K562 (cell line): Measurements from ENCODE around the gene IL17REL. TPM values are rescaled to one million over a fixed set of nuclear protein-coding genes. Genes with fewer than 3 reads are reported as not detected.

Experiments used
- ATAC-seq: fragments of 200-7000 bp; cut with Tn5 transposase; 3 replicates; pipeline ENCODE4 v1.9.1; 2020; ENCODE audit warnings: moderate library complexity
- BruUV-seq: library from RNA; stranded (reverse); fragments of 400-500 nt; replicated peaks from 2 replicates; lab custom pipeline; 2021; lab: Mats Ljungman, UMichigan
- CTCF ChIA-PET: fragments of 300-600 bp; formaldehyde crosslinking; extraction: SDS; loops from one replicate; lab custom pipeline; 2021; ENCODE audit warnings: low intra/inter-chr PET ratio; lab: Yijun Ruan, JAX
- POLR2A ChIA-PET: fragments of 300-600, 350-650 bp; sonication (Branson Sonifier 250); formaldehyde crosslinking; extraction: SDS; loops from one replicate; lab custom pipeline; 2021; ENCODE audit warnings: antibody characterized with exemption, inconsistent platforms; lab: Yijun Ruan, JAX
- DNase-seq, 4 experiments: peaks; one replicate each; pipeline versions ENCODE4 v3.0.0 to v3.0.0-alpha.2; 2011 to 2018; ENCODE audit warnings: low spot score in 3 of 4, mixed read lengths in 3 of 4; ENCODE audit errors: extremely low read depth in 1 of 4
- FAIRE-seq: peaks from 2 replicates; lab custom pipeline; 2011; peaks lifted over from hg19 to GRCh38; lab: Jason Lieb, UNC
- H2AFZ ChIP-seq: 2 replicates; pipeline ENCODE4 v1.6.0; 2011; ENCODE audit warnings: low read depth, low read length, control low read depth, inconsistent platforms
- H3K27ac ChIP-seq: fragments of 200-600 bp; 3 replicates; pipeline ENCODE4 v1.8.0; 2011; ENCODE audit warnings: low read depth, mild to moderate bottlenecking, control low read depth, inconsistent platforms, low read length, moderate library complexity, mixed read lengths; ENCODE audit errors: extremely low read depth
- H3K27me3 ChIP-seq, 2 experiments: fragments of 300-600 bp in 1 of 2; 2 replicates in 1 of 2; 3 replicates in 1 of 2; pipeline versions ENCODE4 v1.6.0 to v1.8.0; 2011; ENCODE audit warnings: inconsistent platforms in 2 of 2, low read length in 2 of 2, mild to moderate bottlenecking in 1 of 2, mixed read lengths in 1 of 2, moderate library complexity in 1 of 2; ENCODE audit not compliant: control insufficient read depth in 2 of 2, insufficient read depth in 2 of 2
- H3K36me3 ChIP-seq: fragments of 300-600 bp; 3 replicates; pipeline ENCODE4 v1.8.0; 2011; ENCODE audit warnings: mild to moderate bottlenecking, low read length, inconsistent platforms; ENCODE audit not compliant: control insufficient read depth, insufficient read depth
- H3K4me1 ChIP-seq, 2 experiments: fragments of 200-600 bp in 1 of 2; replicated peaks in 1 of 2; 2 replicates in 1 of 2; 3 replicates in 1 of 2; pipeline versions ENCODE4 v1.5.1 to v1.8.0; 2011; ENCODE audit warnings: inconsistent platforms in 2 of 2, low read length in 2 of 2, mild to moderate bottlenecking in 1 of 2, mixed read lengths in 1 of 2, moderate library complexity in 1 of 2; ENCODE audit not compliant: control insufficient read depth in 2 of 2, insufficient read depth in 2 of 2
- H3K4me2 ChIP-seq: 2 replicates; pipeline ENCODE4 v1.6.1; 2011; ENCODE audit warnings: low read length, control low read depth, inconsistent platforms, mixed read lengths; ENCODE audit not compliant: insufficient read depth
- H3K4me3 ChIP-seq: fragments of 200-600 bp; sonication (generic), shearing (Covaris generic); 2 replicates; pipeline ENCODE4 v1.5.1; 2016; ENCODE audit warnings: control low read depth, inconsistent platforms
- H3K79me2 ChIP-seq: fragments of 200-600 bp; 3 replicates; pipeline ENCODE4 v1.8.0; 2011; ENCODE audit warnings: low read length, inconsistent platforms; ENCODE audit not compliant: control insufficient read depth, insufficient read depth
- H3K9ac ChIP-seq, 2 experiments: 2 replicates each; pipeline versions ENCODE4 v1.6.0 to v1.6.1; 2011; ENCODE audit warnings: low read depth in 2 of 2, low read length in 2 of 2, control low read depth in 1 of 2, inconsistent platforms in 1 of 2, mild to moderate bottlenecking in 1 of 2, mixed read lengths in 1 of 2; ENCODE audit not compliant: insufficient read depth in 1 of 2
- H3K9me1 ChIP-seq: one replicate; pipeline ENCODE4 v1.6.0; 2011; ENCODE audit warnings: inconsistent platforms, mild to moderate bottlenecking, low read length, moderate library complexity; ENCODE audit not compliant: control insufficient read depth, insufficient read depth
- H3K9me3 ChIP-seq: replicated peaks from 2 replicates; pipeline ENCODE4 v1.5.1; 2011; ENCODE audit warnings: low read depth, low read length, inconsistent platforms; ENCODE audit not compliant: control insufficient read depth, insufficient read depth
- H4K20me1 ChIP-seq: replicated peaks from 2 replicates; pipeline ENCODE4 v1.6.1; 2011; ENCODE audit warnings: low read length, inconsistent platforms, mixed read lengths; ENCODE audit not compliant: control insufficient read depth, insufficient read depth
- KLF1 ChIP-seq: fragments of 450-650 bp; IDR thresholded peaks from 2 replicates; pipeline ENCODE4 v1.6.1; 2016; ENCODE audit warnings: missing genetic modification characterization, missing compliant biosample characterization
- USF1 ChIP-seq: sonication (generic); formaldehyde crosslinking; IDR thresholded peaks from 2 replicates; pipeline ENCODE4 v1.9.0; 2022; ENCODE audit warnings: mild to moderate bottlenecking, missing genetic modification reagents
- ZNF707 ChIP-seq: fragments of 250-450 bp; sonication (Bioruptor Pico); conservative IDR thresholded peaks from 2 replicates; pipeline ENCODE4 v1.8.0; 2022; ENCODE audit warnings: inconsistent platforms, mild to moderate bottlenecking, moderate library complexity
- WGBS: fragments of 100-300 bp; shearing (Covaris generic); methylation state at CpG from one replicate; pipeline ENCODE4 v1.1.6; 2016; ENCODE audit warnings: low coverage, mixed read lengths; ENCODE audit not compliant: insufficient coverage; ENCODE audit errors: missing lambda C conversion rate; 5-methylcytosine and 5-hydroxymethylcytosine counted together
- in situ Hi-C: fragments of 300-500 bp; cut with MboI; formaldehyde crosslinking; loops from 4 replicates; pipeline ENCODE4 v1.15.0; 2018; ENCODE audit warnings: inconsistent platforms, mixed read lengths
- intact Hi-C: fragments of 100-400 bp; cut with micrococcal nuclease; formaldehyde crosslinking; loops from 2 replicates; pipeline ENCODE4 v1.14.2; 2022
- polyA plus RNA-seq, 8 experiments: library from polyadenylated mRNA; depleted of rRNA in 4 of 8; stranded (reverse) in 5 of 8; unstranded in 3 of 8; fragments of >200 nt; fragmentation: Nextera tagmentation in 2 of 8; fragmentation: Illumina TruSeq in 1 of 8; extraction: Ambion mirVana in 2 of 8; extraction: Trizol in 1 of 8; gene quantifications; 2 replicates each; pipeline versions ENCODE4 v1.2.1 to v1.2.3, GENCODE V29; 2011 to 2014; ENCODE audit warnings: inconsistent platforms in 1 of 8, missing spikeins in 1 of 8
- total RNA-seq, 7 experiments: library from RNA; depleted of rRNA in 6 of 7; stranded (reverse); fragments of >200 nt in 6 of 7; fragmentation: Illumina TruSeq in 2 of 7; extraction: Trizol in 2 of 7; gene quantifications; 2 replicates each; pipeline versions ENCODE4 v1.2.1 to v1.2.3, GENCODE V29; 2011 to 2021; ENCODE audit warnings: low replicate concordance in 1 of 7

IL17REL gene
- total and polyA plus RNA-seq, 9 of the 15 experiments (the other 6 are each of a cell fraction or from before 2014, with no cell fraction given): 0.05 to 0.42 (median 0.11) TPM; not detected in 4

GRCh38 chr22:50031189-50032091, 18.9 kb upstream of the IL17REL start:
- intact Hi-C loops: loop anchor here (5.0 kb wide), 1 partner anchor 264 kb away; no protein-coding TSS in a partner anchor
- TF ChIP-seq ZNF707 (CRISPR knock-in tag): no peak
- peak; percentile 28; the same call in 1 of the 2 replicates for TF ChIP-seq USF1 (CRISPR knock-in tag)
- TF ChIP-seq KLF1 (tag): no peak
- in situ Hi-C loops: loop anchor here (5.0 kb wide), 2 partner anchors 99 to 264 kb away; no protein-coding TSS in a partner anchor
- Histone ChIP-seq H3K4me2 (no peak overlapping the region), H3K9me3 (no peaks in the 10 kb centered on the region), H3K4me1 (peaks cover 0 to 55% of the 10 kb centered on the region in 2 experiments; a peak in 2 of 5 replicates), H4K20me1 (no peaks in the 10 kb centered on the region; the same call in 1 of the 2 replicates), H3K27ac (no peak overlapping the region), H3K9me1 (no peaks in the 10 kb centered on the region), H3K36me3 (no peaks in the 10 kb centered on the region), H3K9ac (no peak overlapping the region), H3K79me2 (no peaks in the 10 kb centered on the region), H3K27me3 (peaks cover 4 to 68% of the 10 kb centered on the region in 2 experiments; a peak in 4 of 5 replicates), H3K4me3 (no peak overlapping the region), H2AFZ (no peak overlapping the region)
- ChIA-PET CTCF (interaction anchor here (2.7 kb wide), 1 partner anchor 101 kb away, joined by 37 read pairs; no protein-coding TSS in a partner anchor), POLR2A (interaction anchor here (0.5 to 0.7 kb wide), 3 partner anchors 112 to 248 kb away, joined by 3 to 4 read pairs (median 3); no protein-coding TSS in a partner anchor)
- no peak for ATAC-seq
- no peak for DNase-seq
- WGBS: 31% methylated on average over 38 of the region's 49 CpGs
- no TSS peak for BruUV-seq
- no peak for FAIRE-seq
